NCI-H1436 treated with DMSO at 0.1 percent for 48 hours (cell line): ENCODE results near the gene GAB4.
"Not testable (repeated sequence)": the region's sequence is repeated elsewhere in the genome, so short reads cannot be mapped to it uniquely, and the experiment has no call there.

ENCODE experiments used
- DNase-seq: peaks from one replicate; lab custom pipeline; 2025; lab: John Stamatoyannopoulos, UW

The GAB4 gene

GRCh38 chr22:17007852-17008731 lies at the start of gene GAB4:
Gene GAB4, minus strand, starts transcription at chr22:17008222. Its CDS starts 108 bp downstream, at chr22:17008114.
- DNase-seq: no peak

GRCh38 chr22:17056807-17057206 lies 48.8 kb upstream of the GAB4 start:
- DNase-seq: no peak

GRCh38 chr22:17056058-17056457 lies 48.0 kb upstream of the GAB4 start:
- DNase-seq: no peak

GRCh38 chr22:17047656-17048055 lies 39.6 kb upstream of the GAB4 start:
- DNase-seq: no peak

GRCh38 chr22:17046566-17047348 lies 38.7 kb upstream of the GAB4 start:
- no peak for DNase-seq

- no peak for DNase-seq
Observed at GRCh38 chr22:17043521-17043920, 35.5 kb upstream of the GAB4 start.

- not testable (repeated sequence) for DNase-seq
Observed at GRCh38 chr22:17036842-17037711, 29.1 kb upstream of the GAB4 start.

- DNase-seq: not testable (repeated sequence)
Observed at GRCh38 chr22:17035976-17036841, 28.2 kb upstream of the GAB4 start.

GRCh38 chr22:17035246-17035645 lies 27.2 kb upstream of the GAB4 start:
- DNase-seq: no peak

GRCh38 chr22:17034532-17034931 lies 26.5 kb upstream of the GAB4 start:
- not testable (repeated sequence) for DNase-seq

- not testable (repeated sequence) for DNase-seq
Observed at GRCh38 chr22:17032277-17032676, 24.3 kb upstream of the GAB4 start.

GRCh38 chr22:17024380-17024779 lies 16.4 kb upstream of the GAB4 start:
- DNase-seq: not testable (repeated sequence)

GRCh38 chr22:17015552-17015951 lies 7.5 kb upstream of the GAB4 start:
- not testable (repeated sequence) for DNase-seq

GRCh38 chr22:17014101-17014440 lies 6.0 kb upstream of the GAB4 start:
- not testable (repeated sequence) for DNase-seq

GRCh38 chr22:17013396-17014100 lies 5.5 kb upstream of the GAB4 start:
- no peak for DNase-seq

GRCh38 chr22:17012267-17012666 lies 4.2 kb upstream of the GAB4 start:
- DNase-seq: no peak

GRCh38 chr22:17009640-17010291 lies 1.7 kb upstream of the GAB4 start:
- no peak for DNase-seq

- DNase-seq: no peak
Observed at GRCh38 chr22:17007257-17007656, 765 bp downstream of the GAB4 start.

- no peak for DNase-seq
Observed at GRCh38 chr22:16989915-16990314, 18.1 kb downstream of the GAB4 start.

- DNase-seq: no peak
Observed at GRCh38 chr22:16988257-16988656, 19.8 kb downstream of the GAB4 start.
